DMS79 (cell line): ENCODE results near the gene PFKFB3.
"Not testable (repeated sequence)": the region's sequence is repeated elsewhere in the genome, so short reads cannot be mapped to it uniquely, and the experiment has no call there.

Experiments used
- DNase-seq: peaks from one replicate; lab custom pipeline; 2025; lab: John Stamatoyannopoulos, UW

Gene PFKFB3

GRCh38 chr10:6202098-6202683, 541 bp upstream of the PFKFB3 start:
- no peak for DNase-seq

DNA sequence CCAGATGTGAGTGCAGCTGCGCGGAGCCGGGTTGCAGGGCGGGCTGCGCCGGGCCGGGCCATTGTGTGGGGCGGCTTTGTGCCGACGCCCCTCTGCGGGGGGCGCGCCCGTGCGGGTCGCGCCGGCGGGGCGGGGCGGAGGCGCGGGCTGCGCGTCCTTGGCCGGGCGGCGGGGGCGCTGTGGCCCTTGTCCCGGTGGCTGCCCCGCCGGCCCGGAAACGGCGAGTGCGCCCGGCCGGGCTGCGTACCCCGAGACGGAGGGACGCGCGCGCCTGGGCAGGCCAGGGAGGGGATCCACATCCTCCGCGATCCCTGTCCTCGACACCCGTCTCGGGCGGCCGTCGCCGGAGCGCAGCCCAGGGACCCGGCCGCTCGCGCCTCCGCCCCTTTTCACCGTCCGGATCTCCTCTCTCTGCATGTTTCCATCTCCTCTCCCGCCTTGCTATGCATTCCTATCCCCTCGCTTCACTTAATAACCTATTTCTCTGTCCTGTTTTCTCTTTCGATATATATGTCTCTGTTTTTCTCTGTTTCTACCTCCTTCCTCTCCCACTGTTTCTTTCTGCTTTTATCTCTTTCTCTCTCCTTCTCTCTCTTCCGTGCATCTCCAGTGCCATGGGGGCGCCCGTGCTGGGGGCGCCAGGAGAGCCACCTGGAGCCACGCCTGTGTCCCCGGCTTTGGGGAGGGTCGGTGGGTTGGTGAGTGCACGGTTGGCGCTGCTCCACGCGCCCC, 765 bp downstream of the PFKFB3 start:
- no peak for DNase-seq

DNA sequence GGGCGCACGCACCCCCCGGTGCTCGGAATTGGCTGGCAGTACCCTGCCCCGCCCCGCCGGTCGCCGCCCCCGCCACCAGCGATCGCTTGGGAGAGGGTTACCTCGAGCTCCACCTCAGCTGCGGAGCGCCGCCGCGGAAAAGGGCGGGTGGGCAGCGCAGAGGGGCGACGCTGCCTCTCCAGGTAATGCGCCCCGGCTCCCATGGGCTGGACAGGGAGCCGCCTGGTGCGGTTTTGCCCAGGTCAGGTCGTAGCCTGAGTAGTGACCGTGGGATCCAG, 1.3 kb downstream of the PFKFB3 start:
- DNase-seq: no peak

GRCh38 chr10:6204341-6205191, 1.8 kb downstream of the PFKFB3 start:
- no peak for DNase-seq

DNA sequence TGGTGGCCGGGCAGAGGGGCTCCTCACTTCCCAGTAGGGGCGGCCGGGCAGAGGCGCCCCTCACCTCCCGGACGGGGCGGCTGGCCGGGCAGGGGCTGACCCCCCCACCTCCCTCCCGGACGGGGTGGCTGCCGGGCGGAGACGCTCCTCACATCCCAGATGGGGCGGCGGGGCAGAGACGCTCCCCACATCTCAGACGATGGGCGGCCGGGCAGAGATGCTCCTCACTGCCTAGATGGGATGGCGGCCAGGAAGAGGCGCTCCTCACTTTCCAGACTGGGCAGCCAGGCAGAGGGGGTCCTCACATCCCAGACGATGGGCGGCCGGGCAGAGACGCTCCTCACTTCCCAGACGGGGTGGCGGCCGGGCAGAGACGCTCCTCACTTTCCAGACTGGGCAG, 3.8 kb downstream of the PFKFB3 start:
- not testable (repeated sequence) for DNase-seq

- DNase-seq: no peak
Measured at GRCh38 chr10:6207658-6208057, 4.9 kb downstream of the PFKFB3 start.

DNA sequence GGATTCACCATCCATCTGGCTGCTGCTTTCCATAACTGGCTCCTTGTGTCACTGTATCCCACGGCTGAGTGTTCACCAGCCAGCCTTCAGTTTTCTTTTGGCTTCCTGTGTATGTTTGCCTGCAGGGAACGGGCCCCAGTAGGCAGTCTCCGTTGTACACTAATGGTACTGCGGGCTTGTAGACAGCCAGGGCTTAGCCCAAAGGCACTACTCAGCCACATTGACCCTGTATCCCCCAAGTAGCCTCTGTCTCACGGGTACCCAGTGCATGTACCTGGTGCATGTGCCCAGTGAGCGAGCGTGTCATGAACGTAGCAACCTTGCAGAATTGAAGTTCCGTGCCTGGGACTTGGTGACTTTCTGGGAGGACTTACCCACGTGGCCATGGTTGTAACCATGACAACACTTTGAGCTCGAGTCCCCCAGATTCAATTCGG, 6.1 kb downstream of the PFKFB3 start:
- no peak for DNase-seq

DNA sequence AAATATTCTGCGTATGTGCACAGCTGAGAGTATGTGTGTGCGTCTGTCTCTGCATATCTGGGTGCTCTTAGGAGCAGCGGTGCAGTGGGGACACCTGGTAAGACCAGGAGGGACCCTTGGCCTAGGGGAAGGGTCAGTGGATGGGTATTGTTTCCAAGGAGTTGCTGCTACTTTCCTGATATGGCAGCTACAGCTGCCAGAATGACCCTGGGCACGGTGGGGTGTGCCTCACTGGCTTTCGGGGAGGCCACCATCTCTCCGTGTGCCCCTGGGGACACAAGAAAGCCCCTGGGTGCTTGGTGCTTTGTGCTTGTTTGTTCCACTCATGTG, 8.6 kb downstream of the PFKFB3 start:
- no peak for DNase-seq

DNA sequence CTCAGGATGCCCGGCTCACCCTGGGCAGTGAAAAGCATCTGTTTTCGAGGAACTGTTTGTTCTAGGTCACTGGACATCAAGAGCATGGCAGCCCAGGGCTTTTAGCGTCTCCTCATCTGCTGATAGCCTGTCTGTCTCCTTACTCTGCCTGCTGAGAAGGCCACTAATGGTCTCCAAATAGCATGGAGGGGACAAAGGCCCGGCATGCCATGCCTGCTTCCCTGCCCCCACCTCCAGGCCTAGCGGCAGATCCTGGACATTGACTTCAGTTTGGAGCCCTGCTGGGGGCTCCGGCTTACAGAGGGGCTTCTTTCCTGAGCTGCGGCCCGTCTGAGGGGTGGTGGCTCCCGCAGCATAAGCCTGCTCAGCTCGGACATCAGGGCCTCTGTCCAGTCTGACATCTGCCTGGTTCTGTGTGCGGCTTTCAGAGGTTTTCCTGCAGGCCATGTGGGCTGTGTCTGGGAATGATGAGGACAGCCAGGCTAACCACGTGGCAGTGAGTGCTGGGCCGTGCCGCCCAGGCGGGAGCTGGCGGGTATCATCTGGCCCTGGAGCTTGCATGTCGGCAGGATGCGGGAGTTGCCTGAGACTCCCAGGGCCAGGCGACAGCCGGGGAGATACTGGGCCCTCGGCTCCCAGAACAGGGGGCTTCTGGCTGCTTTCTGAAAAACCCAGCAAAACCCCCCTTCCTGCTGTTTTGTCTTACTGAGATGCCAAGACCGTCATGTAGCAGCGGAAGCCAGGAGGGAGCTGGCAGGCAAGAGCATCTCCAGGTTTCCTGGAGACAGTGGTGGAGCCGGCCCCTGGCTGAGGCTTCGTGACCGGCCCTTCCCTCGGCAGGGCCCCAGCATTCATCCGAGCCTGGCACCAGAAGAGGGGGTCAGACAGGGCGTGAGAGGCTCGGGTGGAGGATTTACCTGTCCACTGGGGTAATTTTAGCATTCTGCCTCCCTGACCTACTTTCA, 9.2 kb downstream of the PFKFB3 start:
- no peak for DNase-seq

DNA sequence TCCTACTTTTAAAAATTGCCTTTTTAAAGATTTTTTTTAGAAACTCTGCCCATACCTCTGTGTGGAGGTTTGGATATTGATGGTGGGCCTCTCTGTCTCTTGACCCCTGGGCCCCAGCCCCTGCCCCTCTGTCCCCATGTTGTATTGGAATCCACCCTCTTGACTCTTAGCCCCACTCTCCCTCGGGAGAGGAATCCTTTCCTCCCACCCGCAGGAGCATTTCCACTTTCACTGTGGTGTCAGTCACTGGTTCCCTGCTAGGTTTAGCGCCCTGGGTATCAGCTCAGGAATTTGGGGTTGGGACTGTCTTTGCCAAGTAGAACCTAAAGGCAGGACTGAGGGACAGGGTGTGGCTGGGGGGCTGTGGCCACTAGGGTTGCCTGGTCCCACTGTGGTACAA, 10.1 kb downstream of the PFKFB3 start:
- DNase-seq: no peak

- DNase-seq: no peak
Measured at GRCh38 chr10:6213257-6213905, 10.6 kb downstream of the PFKFB3 start.

DNA sequence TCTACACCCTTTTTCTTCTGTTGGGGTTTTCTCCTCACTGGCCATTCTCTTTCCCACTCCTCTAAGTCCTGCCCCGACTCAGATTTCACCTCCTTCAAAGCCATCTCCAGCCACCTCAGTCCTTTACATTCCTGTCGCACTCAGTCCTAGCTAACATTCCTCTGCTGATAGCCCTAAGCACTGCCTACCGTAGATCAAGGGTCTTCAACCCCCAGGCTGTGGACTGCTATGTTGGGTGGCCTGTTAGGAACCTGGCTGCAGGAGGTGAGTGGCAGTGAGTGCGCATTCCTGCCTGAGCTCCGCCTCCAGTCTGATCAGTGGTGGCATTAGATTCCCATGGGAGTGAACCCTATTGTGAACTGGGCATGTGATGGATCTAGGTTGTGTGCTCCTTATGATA, 11.2 kb downstream of the PFKFB3 start:
- DNase-seq: no peak

DNA sequence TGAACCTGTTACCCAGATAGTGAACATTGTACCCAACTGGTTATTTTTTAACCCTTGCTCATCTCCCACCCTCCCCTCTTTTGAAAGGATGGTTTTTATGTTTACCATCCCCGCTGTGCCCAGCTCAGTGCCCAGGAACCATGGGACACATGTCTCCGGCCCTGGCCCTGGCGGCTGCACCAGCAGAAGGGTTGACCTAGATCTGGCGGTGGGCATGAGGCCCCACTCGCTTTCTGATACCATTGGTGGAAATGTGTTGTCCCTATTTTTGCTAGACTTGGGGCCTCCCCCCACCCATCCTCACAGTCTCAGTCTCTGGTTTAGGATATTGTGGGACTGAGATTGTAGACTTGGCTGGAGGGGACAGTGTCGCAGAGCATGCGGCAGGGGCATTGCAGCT, 11.9 kb downstream of the PFKFB3 start:
- DNase-seq: no peak

- DNase-seq: no peak
Measured at GRCh38 chr10:6215241-6215640, 12.5 kb downstream of the PFKFB3 start.

DNA sequence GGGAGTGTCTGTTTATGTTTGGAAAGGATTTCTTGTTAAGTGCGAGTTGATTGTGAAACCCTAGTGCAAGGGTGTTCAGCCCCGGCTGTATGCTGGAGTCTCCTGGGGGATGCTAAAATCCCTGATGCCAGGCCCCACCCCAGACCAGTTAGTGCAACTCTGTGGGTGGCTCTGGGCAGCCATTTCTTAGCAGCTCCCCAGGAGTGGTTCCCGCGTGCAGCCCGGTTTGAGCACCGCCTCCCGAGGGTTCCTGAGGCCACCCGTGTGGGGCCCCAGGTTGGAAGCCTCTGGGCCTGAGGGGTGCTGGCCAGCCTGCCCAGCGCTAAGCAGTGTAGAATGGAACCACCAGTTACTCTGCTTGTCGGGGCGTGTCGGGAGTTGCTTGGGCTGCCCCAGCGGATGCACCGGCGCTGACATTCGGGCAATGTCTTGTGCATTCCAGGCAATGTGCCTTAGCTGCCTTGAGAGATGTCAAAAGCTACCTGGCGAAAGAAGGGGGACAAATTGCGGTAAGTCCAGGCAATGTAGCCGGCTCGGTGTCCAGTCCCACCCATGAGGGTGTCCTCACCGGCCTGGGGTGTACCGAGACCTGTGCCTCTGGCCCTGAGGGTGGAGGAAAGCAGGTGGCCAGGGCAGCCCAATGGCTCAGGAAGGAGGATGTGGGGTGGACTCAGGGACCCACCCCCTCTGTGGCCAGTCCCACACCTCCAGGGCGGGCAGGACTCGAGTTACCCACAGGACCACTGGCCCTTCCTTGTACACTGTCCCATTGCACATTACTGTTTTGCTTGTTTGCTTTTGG, 13.2 kb downstream of the PFKFB3 start:
- no peak for DNase-seq

GRCh38 chr10:6216916-6217315, 14.2 kb downstream of the PFKFB3 start:
- DNase-seq: no peak

GRCh38 chr10:6217611-6218010, 14.9 kb downstream of the PFKFB3 start:
- DNase-seq: no peak

- DNase-seq: no peak
Measured at GRCh38 chr10:6218692-6219493, 16.2 kb downstream of the PFKFB3 start.

- DNase-seq: no peak
Measured at GRCh38 chr10:6219494-6219836, 16.7 kb downstream of the PFKFB3 start.
